ENCODE data around the gene FAM240A. TPM values are rescaled to one million over a fixed set of nuclear protein-coding genes. Genes with fewer than 3 reads are reported as not detected.

FAM240A gene
- total RNA-seq, 1 donor from 2014 or later = not detected

DNA sequence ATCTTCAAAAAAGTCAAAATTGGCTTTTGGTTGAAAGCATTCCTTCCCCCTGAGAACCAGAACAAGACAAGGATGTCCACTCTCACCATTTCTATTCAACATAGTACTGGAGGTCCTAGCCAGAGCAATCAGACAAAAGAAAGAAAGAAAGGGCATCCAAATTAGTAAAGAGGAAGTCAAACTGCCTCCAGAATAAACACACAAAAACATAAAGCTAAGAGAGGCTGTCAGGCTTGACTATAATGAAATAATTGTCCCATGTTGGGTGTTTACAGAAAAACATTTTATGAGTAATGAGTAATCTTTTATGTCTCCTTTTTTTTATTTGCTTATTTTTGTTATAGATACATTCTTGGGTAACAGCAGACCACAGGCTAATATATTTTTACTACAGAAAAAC is 18.3 kb upstream of the FAM240A start:
- Histone ChIP-seq H3K4me1 (no peaks in the 10 kb centered on the region), H3K9me3 (no peaks in the 10 kb centered on the region), H3K4me3 (no peak overlapping the region), H3K27ac (no peak overlapping the region), H3K36me3 (no peaks in the 10 kb centered on the region), H3K27me3 (no peaks in the 10 kb centered on the region)
- TF ChIP-seq, protein P1, sequence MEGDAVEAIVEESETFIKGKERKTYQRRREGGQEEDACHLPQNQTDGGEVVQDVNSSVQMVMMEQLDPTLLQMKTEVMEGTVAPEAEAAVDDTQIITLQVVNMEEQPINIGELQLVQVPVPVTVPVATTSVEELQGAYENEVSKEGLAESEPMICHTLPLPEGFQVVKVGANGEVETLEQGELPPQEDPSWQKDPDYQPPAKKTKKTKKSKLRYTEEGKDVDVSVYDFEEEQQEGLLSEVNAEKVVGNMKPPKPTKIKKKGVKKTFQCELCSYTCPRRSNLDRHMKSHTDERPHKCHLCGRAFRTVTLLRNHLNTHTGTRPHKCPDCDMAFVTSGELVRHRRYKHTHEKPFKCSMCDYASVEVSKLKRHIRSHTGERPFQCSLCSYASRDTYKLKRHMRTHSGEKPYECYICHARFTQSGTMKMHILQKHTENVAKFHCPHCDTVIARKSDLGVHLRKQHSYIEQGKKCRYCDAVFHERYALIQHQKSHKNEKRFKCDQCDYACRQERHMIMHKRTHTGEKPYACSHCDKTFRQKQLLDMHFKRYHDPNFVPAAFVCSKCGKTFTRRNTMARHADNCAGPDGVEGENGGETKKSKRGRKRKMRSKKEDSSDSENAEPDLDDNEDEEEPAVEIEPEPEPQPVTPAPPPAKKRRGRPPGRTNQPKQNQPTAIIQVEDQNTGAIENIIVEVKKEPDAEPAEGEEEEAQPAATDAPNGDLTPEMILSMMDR (IDR thresholded peaks at IDR 0.05) = no peak
- TF ChIP-seq POLR2AphosphoS5 (IDR thresholded peaks at IDR 0.05; ENCODE audit: insufficient read depth in 1 of 2, low read depth in 1 of 2) = no peak
- intact Hi-C loops (cut with DNase I) = no loop called here
- DNase-seq (ENCODE audit: extremely low spot score in 2 of 2) = no peak

DNA sequence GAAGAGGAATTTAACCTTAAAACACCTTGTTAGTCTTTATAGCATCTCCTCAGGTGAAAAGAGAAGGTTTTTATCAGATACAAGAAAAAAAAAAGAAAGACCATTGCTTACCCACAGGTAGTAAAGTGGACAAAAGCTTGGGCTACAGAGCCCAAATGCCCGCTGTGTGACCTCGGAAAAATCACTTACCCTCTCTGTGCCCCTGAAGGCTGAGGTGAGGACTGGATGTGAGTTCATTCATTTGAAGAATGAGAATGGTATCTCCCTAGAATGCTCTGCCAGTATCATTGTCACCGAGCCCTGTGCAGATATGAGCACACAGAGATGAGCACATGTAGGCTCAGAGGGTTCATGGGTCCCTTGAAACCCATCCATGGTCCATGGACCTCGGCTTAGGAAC is 17.6 kb upstream of the FAM240A start:
- Histone ChIP-seq H3K9me3 (no peaks in the 10 kb centered on the region), H3K4me3 (no peak overlapping the region), H3K4me1 (no peaks in the 10 kb centered on the region), H3K27me3 (no peaks in the 10 kb centered on the region), H3K27ac (no peak overlapping the region), H3K36me3 (no peaks in the 10 kb centered on the region)
- intact Hi-C loops (cut with DNase I) = no loop called here
- no peak for DNase-seq (ENCODE audit: extremely low spot score in 2 of 2)
- TF ChIP-seq POLR2A (IDR thresholded peaks at IDR 0.05) (no peak), POLR2AphosphoS5 (IDR thresholded peaks at IDR 0.05; ENCODE audit: insufficient read depth in 1 of 2, low read depth in 1 of 2) (no peak)
- TF ChIP-seq, protein P1 (IDR thresholded peaks at IDR 0.05) = no peak

DNA sequence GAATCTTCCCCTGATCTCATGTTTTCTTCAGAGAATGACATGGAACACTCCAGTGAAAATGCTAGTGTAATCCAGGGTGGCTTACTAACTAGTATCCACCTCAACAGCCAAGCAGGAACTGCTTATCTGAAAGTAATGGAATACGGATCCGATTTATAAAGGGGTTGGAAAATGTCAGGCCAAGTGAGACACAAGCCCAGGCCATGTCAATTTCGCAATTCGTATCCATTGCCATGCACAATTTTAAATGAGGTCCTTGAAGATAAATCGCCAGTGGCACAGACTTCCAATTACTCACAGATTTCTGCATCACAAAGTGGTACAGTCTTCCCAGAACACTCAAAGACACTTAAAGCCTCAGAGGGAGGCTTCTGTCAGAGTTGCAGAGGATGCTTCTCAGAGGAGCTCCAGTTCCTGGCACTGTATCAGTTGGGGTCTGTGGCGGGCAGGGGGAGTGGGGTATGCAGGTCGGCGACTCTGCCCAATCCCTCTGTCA is 16.5 kb upstream of the FAM240A start:
- DNase-seq (ENCODE audit: extremely low spot score in 2 of 2) = no peak

DNA sequence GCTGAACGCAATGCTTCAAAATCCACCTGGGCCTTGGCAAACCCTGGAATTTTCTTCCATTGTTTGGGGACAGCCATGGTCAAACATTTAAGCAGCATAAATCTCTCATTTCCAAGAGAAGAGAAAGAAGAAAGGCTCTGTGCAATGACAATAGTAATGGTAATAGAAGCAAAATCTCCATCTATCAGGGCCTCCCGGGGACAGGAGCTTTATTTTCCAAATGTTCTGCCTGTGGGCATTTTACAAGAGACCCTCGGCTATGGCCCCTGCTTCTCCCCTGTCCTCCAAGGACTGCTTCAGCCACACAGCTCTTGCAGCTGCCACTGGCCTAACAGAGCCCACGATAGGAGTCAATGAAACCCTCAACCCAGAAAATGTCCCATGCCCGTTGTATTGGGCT is 12.7 kb upstream of the FAM240A start:
- Histone ChIP-seq H3K9me3 (no peaks in the 10 kb centered on the region), H3K27ac (no peak overlapping the region), H3K4me3 (no peak overlapping the region), H3K4me1 (no peaks in the 10 kb centered on the region), H3K27me3 (no peaks in the 10 kb centered on the region), H3K36me3 (no peaks in the 10 kb centered on the region)
- intact Hi-C loops (cut with DNase I) = no loop called here
- DNase-seq (ENCODE audit: extremely low spot score in 2 of 2) = no peak
- TF ChIP-seq, protein P1 (IDR thresholded peaks at IDR 0.05) = no peak
- TF ChIP-seq POLR2AphosphoS5 (IDR thresholded peaks at IDR 0.05; ENCODE audit: insufficient read depth in 1 of 2, low read depth in 1 of 2) (no peak), POLR2A (IDR thresholded peaks at IDR 0.05) (no peak)

More for the DNA sequence above, 16.5 kb upstream of the FAM240A start:
- no peaks in the 10 kb centered on the region for H3K4me1 ChIP-seq
- H3K9me3 ChIP-seq = no peaks in the 10 kb centered on the region
- H3K27me3 ChIP-seq = no peaks in the 10 kb centered on the region
- TF ChIP-seq POLR2AphosphoS5 (IDR thresholded peaks at IDR 0.05; ENCODE audit: insufficient read depth in 1 of 2, low read depth in 1 of 2) (no peak), POLR2A (IDR thresholded peaks at IDR 0.05) (no peak)
- TF ChIP-seq, protein P1 (IDR thresholded peaks at IDR 0.05) = no peak
- no peak overlapping the region for H3K27ac ChIP-seq
- H3K36me3 ChIP-seq = no peaks in the 10 kb centered on the region
- intact Hi-C loops (cut with DNase I) = no loop called here
- H3K4me3 ChIP-seq = no peak overlapping the region

DNA sequence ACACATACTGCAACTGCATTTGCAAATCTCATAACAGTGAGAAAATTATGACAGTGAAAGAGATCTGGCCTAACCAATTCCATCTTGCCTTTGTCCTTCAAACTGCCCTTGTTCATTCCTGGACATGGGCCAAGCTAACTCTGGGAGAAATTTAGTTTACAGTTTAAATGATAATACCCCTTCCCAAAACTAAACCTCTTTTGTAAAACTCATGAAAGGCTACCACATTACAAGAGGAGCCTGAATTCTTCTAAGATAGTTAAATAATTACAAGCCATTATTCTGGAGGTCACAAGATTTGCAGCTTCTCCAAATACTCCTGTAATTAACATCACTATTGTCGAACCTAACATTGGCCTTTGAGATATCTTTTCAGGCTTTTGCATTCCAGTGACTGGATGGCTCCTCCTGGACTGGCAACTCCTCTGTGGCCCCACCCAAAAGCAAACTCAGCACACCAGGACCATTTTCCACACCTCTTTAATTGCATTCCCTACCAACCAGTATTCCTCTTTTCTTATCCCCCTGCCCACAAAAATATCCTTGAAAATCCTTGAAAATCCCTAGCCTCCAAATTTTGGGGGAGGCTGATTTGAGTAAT is 8.8 kb upstream of the FAM240A start:
- H3K4me3 ChIP-seq = no peak overlapping the region
- H3K27ac ChIP-seq = no peak overlapping the region
- no peak for DNase-seq (ENCODE audit: extremely low spot score in 2 of 2)
- no peaks in the 10 kb centered on the region for H3K36me3 ChIP-seq
- H3K27me3 ChIP-seq = no peaks in the 10 kb centered on the region
- no peak for TF ChIP-seq POLR2AphosphoS5 (IDR thresholded peaks at IDR 0.05; ENCODE audit: insufficient read depth in 1 of 2, low read depth in 1 of 2)
- TF ChIP-seq, protein P1 (IDR thresholded peaks at IDR 0.05) = no peak
- no peak for TF ChIP-seq POLR2A (IDR thresholded peaks at IDR 0.05)
- no peaks in the 10 kb centered on the region for H3K4me1 ChIP-seq
- intact Hi-C loops (cut with DNase I) = no loop called here
- no peaks in the 10 kb centered on the region for H3K9me3 ChIP-seq
